ENCODE results near the gene HTRA1. TPM values are rescaled to one million over a fixed set of nuclear protein-coding genes. Genes with fewer than 3 reads are reported as not detected.

Gene HTRA1
- total RNA-seq, 1 experiment from 2014 or later: 18.6 TPM

GRCh38 chr10:122458693-122459092, 2.7 kb upstream of the HTRA1 start:
- H3K9ac ChIP-seq (ENCODE audit: low read length): no peak overlapping the region
- H3K27ac ChIP-seq (ENCODE audit: low read length): no peak overlapping the region
- no peak overlapping the region for H3K4me2 ChIP-seq (ENCODE audit: low read length)
- ATAC-seq (no peak), DNase-seq (no peak)
- intact Hi-C loops (cut with micrococcal nuclease): no loop called here
- H4K20me1 ChIP-seq (ENCODE audit: low read length): no peaks in the 10 kb centered on the region
- BruUV-seq (replicated peaks): no TSS peak
- H3K27me3 ChIP-seq (ENCODE audit: low read length): no peaks in the 10 kb centered on the region
- H3K4me1 ChIP-seq (ENCODE audit: insufficient read depth, low read length): peaks cover 4% of the 10 kb centered on the region; the same call in 1 of the 2 replicates
- no peak for TF ChIP-seq EZH2 (IDR thresholded peaks at IDR 0.05; ENCODE audit: low read length, unreplicated experiment)
- TF ChIP-seq EZH2phosphoT487 (IDR thresholded peaks at IDR 0.05; ENCODE audit: borderline replicate concordance, low read length): no peak
- no peak overlapping the region for H3K4me3 ChIP-seq (ENCODE audit: low read length)
- H3K79me2 ChIP-seq (ENCODE audit: low read length): 0 out of 2 replicates have a peak, but pooled peaks cover 1% of the 10 kb centered on the region
- POLR2A ChIA-PET (ENCODE audit: unreplicated experiment): no interaction called here
- CTCF ChIA-PET: no interaction called here
- H3F3A ChIP-seq (ENCODE audit: low read length, unreplicated experiment): no peaks in the 10 kb centered on the region
- H2AFZ ChIP-seq (ENCODE audit: low read length): no peak overlapping the region
- no peaks in the 10 kb centered on the region for H3K9me3 ChIP-seq (ENCODE audit: low read length)
- no peaks in the 10 kb centered on the region for H3K36me3 ChIP-seq (ENCODE audit: low read depth, low read length)
- H3K9me2 ChIP-seq (replicated peaks; ENCODE audit: low read length): no peaks in the 10 kb centered on the region

- H2AFZ ChIP-seq (ENCODE audit: low read length): no peak overlapping the region
- ChIA-PET POLR2A (ENCODE audit: unreplicated experiment) (no interaction called here), CTCF (no interaction called here)
- ATAC-seq: no peak
- no peaks in the 10 kb centered on the region for H3K9me3 ChIP-seq (ENCODE audit: low read length)
- H3K9ac ChIP-seq (ENCODE audit: low read length): no peak overlapping the region
- no peaks in the 10 kb centered on the region for H4K20me1 ChIP-seq (ENCODE audit: low read length)
- no TSS peak for BruUV-seq (replicated peaks)
- TF ChIP-seq, protein P1, sequence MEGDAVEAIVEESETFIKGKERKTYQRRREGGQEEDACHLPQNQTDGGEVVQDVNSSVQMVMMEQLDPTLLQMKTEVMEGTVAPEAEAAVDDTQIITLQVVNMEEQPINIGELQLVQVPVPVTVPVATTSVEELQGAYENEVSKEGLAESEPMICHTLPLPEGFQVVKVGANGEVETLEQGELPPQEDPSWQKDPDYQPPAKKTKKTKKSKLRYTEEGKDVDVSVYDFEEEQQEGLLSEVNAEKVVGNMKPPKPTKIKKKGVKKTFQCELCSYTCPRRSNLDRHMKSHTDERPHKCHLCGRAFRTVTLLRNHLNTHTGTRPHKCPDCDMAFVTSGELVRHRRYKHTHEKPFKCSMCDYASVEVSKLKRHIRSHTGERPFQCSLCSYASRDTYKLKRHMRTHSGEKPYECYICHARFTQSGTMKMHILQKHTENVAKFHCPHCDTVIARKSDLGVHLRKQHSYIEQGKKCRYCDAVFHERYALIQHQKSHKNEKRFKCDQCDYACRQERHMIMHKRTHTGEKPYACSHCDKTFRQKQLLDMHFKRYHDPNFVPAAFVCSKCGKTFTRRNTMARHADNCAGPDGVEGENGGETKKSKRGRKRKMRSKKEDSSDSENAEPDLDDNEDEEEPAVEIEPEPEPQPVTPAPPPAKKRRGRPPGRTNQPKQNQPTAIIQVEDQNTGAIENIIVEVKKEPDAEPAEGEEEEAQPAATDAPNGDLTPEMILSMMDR (conservative IDR thresholded peaks at IDR 0.05; ENCODE audit: low read depth, low read length): no peak
- no peak for TF ChIP-seq EZH2phosphoT487 (IDR thresholded peaks at IDR 0.05; ENCODE audit: borderline replicate concordance, low read length)
- TF ChIP-seq EZH2 (IDR thresholded peaks at IDR 0.05; ENCODE audit: low read length, unreplicated experiment): no peak
- intact Hi-C loops (cut with micrococcal nuclease): no loop called here
- H3K36me3 ChIP-seq (ENCODE audit: low read depth, low read length): no peaks in the 10 kb centered on the region
- H3K79me2 ChIP-seq (ENCODE audit: low read length): 0 out of 2 replicates have a peak, but pooled peaks cover 3% of the 10 kb centered on the region
- DNase-seq: no peak
- H3F3A ChIP-seq (ENCODE audit: low read length, unreplicated experiment): no peaks in the 10 kb centered on the region
- H3K4me3 ChIP-seq (ENCODE audit: low read length): no peak overlapping the region
- no peaks in the 10 kb centered on the region for H3K9me2 ChIP-seq (replicated peaks; ENCODE audit: low read length)
- H3K4me1 ChIP-seq (ENCODE audit: insufficient read depth, low read length): peaks cover 4% of the 10 kb centered on the region; the same call in 1 of the 2 replicates
- no peak overlapping the region for H3K27ac ChIP-seq (ENCODE audit: low read length)
- no peak overlapping the region for H3K4me2 ChIP-seq (ENCODE audit: low read length)
- no peaks in the 10 kb centered on the region for H3K27me3 ChIP-seq (ENCODE audit: low read length)
Observed at GRCh38 chr10:122459561-122460273, 1.6 kb upstream of the HTRA1 start.

DNA sequence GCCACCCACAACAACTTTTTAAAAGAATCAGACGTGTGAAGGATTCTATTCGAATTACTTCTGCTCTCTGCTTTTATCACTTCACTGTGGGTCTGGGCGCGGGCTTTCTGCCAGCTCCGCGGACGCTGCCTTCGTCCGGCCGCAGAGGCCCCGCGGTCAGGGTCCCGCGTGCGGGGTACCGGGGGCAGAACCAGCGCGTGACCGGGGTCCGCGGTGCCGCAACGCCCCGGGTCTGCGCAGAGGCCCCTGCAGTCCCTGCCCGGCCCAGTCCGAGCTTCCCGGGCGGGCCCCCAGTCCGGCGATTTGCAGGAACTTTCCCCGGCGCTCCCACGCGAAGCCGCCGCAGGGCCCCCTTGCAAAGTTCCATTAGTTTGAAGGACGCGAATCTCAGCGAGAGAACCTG, 461 bp upstream of the HTRA1 start:
- H2AFZ ChIP-seq (ENCODE audit: low read length): peak overlapping the region; percentile 73
- no peaks in the 10 kb centered on the region for H4K20me1 ChIP-seq (ENCODE audit: low read length)
- peaks cover 4% of the 10 kb centered on the region; the same call in 1 of the 2 replicates for H3K4me1 ChIP-seq (ENCODE audit: insufficient read depth, low read length)
- no peaks in the 10 kb centered on the region for H3K9me2 ChIP-seq (replicated peaks; ENCODE audit: low read length)
- no peak for DNase-seq
- no peaks in the 10 kb centered on the region for H3K9me3 ChIP-seq (ENCODE audit: low read length)
- H3F3A ChIP-seq (ENCODE audit: low read length, unreplicated experiment): no peaks in the 10 kb centered on the region
- ChIA-PET CTCF (no interaction called here), POLR2A (ENCODE audit: unreplicated experiment) (no interaction called here)
- peak overlapping the region; percentile 88 for H3K4me2 ChIP-seq (ENCODE audit: low read length)
- no peak for ATAC-seq
- H3K27ac ChIP-seq (ENCODE audit: low read length): no peak overlapping the region
- no peaks in the 10 kb centered on the region for H3K27me3 ChIP-seq (ENCODE audit: low read length)
- H3K36me3 ChIP-seq (ENCODE audit: low read depth, low read length): no peaks in the 10 kb centered on the region
- H3K4me3 ChIP-seq (ENCODE audit: low read length): peak overlapping the region; percentile 65
- BruUV-seq (replicated peaks): no TSS peak
- intact Hi-C loops (cut with micrococcal nuclease): no loop called here
- 0 out of 2 replicates have a peak, but pooled peaks cover 3% of the 10 kb centered on the region for H3K79me2 ChIP-seq (ENCODE audit: low read length)
- TF ChIP-seq, protein P1 (conservative IDR thresholded peaks at IDR 0.05; ENCODE audit: low read depth, low read length): no peak
- TF ChIP-seq EZH2 (IDR thresholded peaks at IDR 0.05; ENCODE audit: low read length, unreplicated experiment) (no peak), EZH2phosphoT487 (IDR thresholded peaks at IDR 0.05; ENCODE audit: borderline replicate concordance, low read length) (no peak)
- H3K9ac ChIP-seq (ENCODE audit: low read length): no peak overlapping the region
